ENCODE measurements around the gene MUSK. TPM values are rescaled to one million over a fixed set of nuclear protein-coding genes. Genes with fewer than 3 reads are reported as not detected.

Gene MUSK
- total and polyA plus RNA-seq, 2 of the 8 experiments (the other 6 are each of a cell fraction or from before 2014, with no cell fraction given), result not detected

GRCh38 chr9:110731437-110732028 lies 62.9 kb downstream of the MUSK start:
- H3K27me3 ChIP-seq (replicated peaks in 1 of 4; ENCODE audit: control insufficient read depth in 3 of 4, extremely low read depth in 1 of 4, insufficient read depth in 3 of 4, low read length in 3 of 4), result no peaks in the 10 kb centered on the region
- no peak overlapping the region for H3K14ac ChIP-seq (ENCODE audit: insufficient read length)
- FAIRE-seq (no peak), DNase-seq (ENCODE audit: low read depth in 1 of 2, low spot score in 2 of 2) (no peak)
- H4K5ac ChIP-seq (ENCODE audit: insufficient read length, low read depth, low read length), result no peak overlapping the region
- no peak overlapping the region for H3K9ac ChIP-seq (replicated peaks in 1 of 4; ENCODE audit: extremely low read depth in 1 of 4, low read depth in 3 of 4, low read length in 3 of 4)
- 90% methylated on average over 2 of the region's 2 CpGs; no CpG with 5 or more reads in 1 of the 2 experiments for WGBS, 2 experiments (ENCODE audit: extremely low coverage in 1 of 2, insufficient coverage in 1 of 2, insufficient read length in 1 of 2, insufficient replicate concordance in 2 of 2, low coverage in 1 of 2, low lambda C conversion rate in 2 of 2, missing lambda C conversion rate in 1 of 2)
- H2BK20ac ChIP-seq (ENCODE audit: low read length), result no peak overlapping the region
- H3K4me3 ChIP-seq (ENCODE audit: extremely low read depth in 1 of 4, insufficient read depth in 2 of 4, low read depth in 3 of 4, low read length in 4 of 4), result no peak overlapping the region
- H2AFZ ChIP-seq (ENCODE audit: low read length), result no peak overlapping the region
- H4K8ac ChIP-seq (ENCODE audit: extremely low read depth, insufficient read depth, low read length), result no peak overlapping the region
- no peak overlapping the region for H3K23ac ChIP-seq (ENCODE audit: insufficient read length)
- peaks cover 0 to 8% (median 1%) of the 10 kb centered on the region in 4 experiments; a peak in 2 of 7 replicates for H3K4me1 ChIP-seq (replicated peaks in 1 of 4; ENCODE audit: control insufficient read depth in 3 of 4, insufficient read depth in 4 of 4, low read length in 3 of 4)
- H2AK5ac ChIP-seq (ENCODE audit: low read depth, low read length), result no peak overlapping the region
- no peak overlapping the region for H2BK12ac ChIP-seq (ENCODE audit: low read depth, low read length)
- no peaks in the 10 kb centered on the region for H3K79me1 ChIP-seq (ENCODE audit: low read depth, low read length)
- TF ChIP-seq ZNF274 (IDR thresholded peaks at IDR 0.05; ENCODE audit: borderline replicate concordance, extremely low read depth, low read length) (no peak), CTBP2 (IDR thresholded peaks at IDR 0.05; ENCODE audit: borderline replicate concordance, insufficient read depth, insufficient read length, low read length) (no peak), CHD2 (IDR thresholded peaks at IDR 0.05; ENCODE audit: low read length) (no peak), BCL11A (IDR thresholded peaks at IDR 0.05; ENCODE audit: low read depth in 2 of 2, low read length in 2 of 2) (no peak), EZH2 (IDR thresholded peaks at IDR 0.05; ENCODE audit: low read depth, low read length, severe bottlenecking) (no peak), ATF3 (IDR thresholded peaks at IDR 0.05; ENCODE audit: insufficient read depth, low read depth, low read length) (no peak)
- H3K23me2 ChIP-seq (ENCODE audit: low read depth, low read length), result no peaks in the 10 kb centered on the region
- H4K20me1 ChIP-seq (replicated peaks in 1 of 2; ENCODE audit: control insufficient read depth in 1 of 2, insufficient read depth in 2 of 2, low read length in 2 of 2), result no peaks in the 10 kb centered on the region
- H3K4me2 ChIP-seq (ENCODE audit: insufficient read depth in 1 of 2, low read depth in 2 of 2, low read length in 2 of 2), result no peak overlapping the region
- H3K79me2 ChIP-seq (ENCODE audit: control insufficient read depth in 1 of 2, insufficient read depth in 2 of 2, low read length in 2 of 2), result no peaks in the 10 kb centered on the region
- H3K4ac ChIP-seq (replicated peaks; ENCODE audit: insufficient read length, low read depth, low read length), result no peak overlapping the region
- H3K18ac ChIP-seq (ENCODE audit: extremely low read depth, low read length), result no peak overlapping the region
- H4K91ac ChIP-seq (replicated peaks; ENCODE audit: insufficient read length, low read length), result no peak overlapping the region
- ChIA-PET POLR2A (ENCODE audit: partially characterized antibody) (no interaction called here), CTCF (ENCODE audit: partially characterized antibody) (no interaction called here)
- H3K56ac ChIP-seq (replicated peaks; ENCODE audit: insufficient read length, low read depth, low read length), result no peak overlapping the region
- no peak overlapping the region for H2BK15ac ChIP-seq (ENCODE audit: low read length)
- no peaks in the 10 kb centered on the region for H3K9me3 ChIP-seq (ENCODE audit: insufficient read depth in 2 of 2, low read depth in 1 of 2, low read length in 1 of 2)
- H3K36me3 ChIP-seq (ENCODE audit: control insufficient read depth in 2 of 4, insufficient read depth in 4 of 4, low read length in 3 of 4), result 0 out of 8 replicates have a peak, but pooled peaks cover 0 to 2% (median 0%) of the 10 kb centered on the region in 4 experiments
- H3K27ac ChIP-seq (ENCODE audit: low read depth, low read length), result no peak overlapping the region
- no peak overlapping the region for H2BK5ac ChIP-seq (ENCODE audit: low read depth, low read length)
- no peak overlapping the region for H2BK120ac ChIP-seq (replicated peaks; ENCODE audit: low read depth, low read length)
